Ramos (cell line): ENCODE results near the gene FSTL5.
"Not testable (repeated sequence)": the region's sequence is repeated elsewhere in the genome, so short reads cannot be mapped to it uniquely, and the experiment has no call there.

Source experiments
- in situ Hi-C: fragments of 300-500 bp; cut with MboI; formaldehyde crosslinking; loops from one replicate; pipeline ENCODE4 v1.14.3; 2022; ENCODE audit warnings: low sequenced_read_pairs; ENCODE audit not compliant: unreplicated experiment

FSTL5 gene

GRCh38 chr4:162104459-162105124, 59.2 kb downstream of the FSTL5 start:
- in situ Hi-C loops: no loop called here

- in situ Hi-C loops: not testable (repeated sequence)
These were observed 59.9 kb downstream of the FSTL5 start for GRCh38 chr4:162103908-162104307.

DNA sequence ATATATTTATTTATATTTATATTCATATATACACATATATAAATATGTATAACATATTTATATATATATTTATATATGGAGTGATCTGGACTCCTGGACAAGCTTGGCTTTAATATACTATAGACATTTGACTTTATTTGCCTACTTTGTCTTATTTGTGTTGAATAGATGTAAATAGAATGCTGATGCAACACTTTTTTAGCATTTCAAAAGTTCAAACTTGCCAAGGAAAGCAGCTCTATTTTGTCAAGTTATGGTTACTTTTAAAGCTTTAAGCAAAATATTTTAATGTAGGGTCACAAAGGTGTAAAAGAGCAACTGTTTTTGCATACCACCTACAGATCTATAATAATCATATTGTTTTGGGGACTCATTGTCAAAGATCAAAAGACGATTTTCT, 61.1 kb downstream of the FSTL5 start:
- in situ Hi-C loops: no loop called here

- in situ Hi-C loops: no loop called here
These were observed 62.5 kb downstream of the FSTL5 start for GRCh38 chr4:162101337-162101736.

GRCh38 chr4:162075726-162076125, 88.1 kb downstream of the FSTL5 start:
- in situ Hi-C loops: no loop called here

DNA sequence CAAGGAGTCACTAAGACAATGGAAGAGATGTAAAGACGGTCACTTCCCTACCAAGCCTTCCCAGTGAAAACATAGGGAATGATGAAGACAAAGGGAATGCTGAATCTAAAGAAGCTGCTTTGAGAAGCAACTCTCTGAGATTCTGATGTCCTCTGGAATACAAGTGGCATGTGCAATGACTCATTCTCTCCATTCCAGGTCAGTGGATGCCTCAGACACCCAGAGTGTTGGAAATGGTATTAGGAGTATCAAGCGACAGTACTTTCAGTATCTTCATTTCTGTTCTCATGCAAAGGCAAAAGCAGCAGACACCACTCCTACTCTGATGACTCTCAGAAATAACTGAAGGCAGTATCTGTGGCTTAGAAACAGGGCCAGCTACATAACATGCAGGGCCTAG, 102.6 kb downstream of the FSTL5 start:
- in situ Hi-C loops: no loop called here

DNA sequence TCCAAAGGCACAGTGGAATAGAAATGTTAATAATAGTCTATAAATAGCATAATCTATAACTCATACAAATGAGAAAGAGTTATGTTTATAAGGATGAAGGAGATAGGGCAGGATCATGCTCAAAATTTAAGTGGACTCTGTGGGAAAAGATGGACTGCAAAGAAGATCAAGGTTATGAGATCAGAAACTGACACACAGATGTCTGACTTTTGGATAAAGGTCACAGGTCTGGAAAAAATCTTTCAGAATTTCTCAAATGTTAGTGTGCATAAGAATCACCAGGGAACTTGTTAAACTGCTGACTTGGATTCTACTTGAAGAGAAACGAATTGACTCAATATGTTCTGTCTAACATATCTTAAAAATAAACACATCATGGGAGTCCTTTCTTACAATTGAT, 104.1 kb downstream of the FSTL5 start:
- in situ Hi-C loops: no loop called here

- in situ Hi-C loops: no loop called here
These were observed 106.8 kb downstream of the FSTL5 start for GRCh38 chr4:162056990-162057389.

GRCh38 chr4:162046135-162046534, 117.7 kb downstream of the FSTL5 start:
- in situ Hi-C loops: no loop called here

DNA sequence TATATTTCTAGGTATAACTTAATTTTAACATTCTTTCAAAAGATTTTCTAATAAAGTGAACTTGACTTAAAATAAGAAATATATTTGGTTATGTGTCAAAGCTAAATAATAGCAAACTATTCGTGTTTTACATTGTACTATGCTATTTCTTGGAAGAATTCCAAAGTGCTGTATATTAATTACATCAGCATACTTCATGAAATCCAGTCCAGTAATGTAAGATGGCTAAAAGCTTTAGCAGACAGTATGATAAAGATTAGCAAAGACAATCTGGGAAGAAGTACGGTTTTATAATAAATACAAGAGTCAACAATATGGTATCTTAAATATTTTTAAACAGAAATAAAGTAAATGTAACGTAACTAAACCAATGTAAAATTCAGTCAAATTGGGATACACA, 125.7 kb downstream of the FSTL5 start:
- in situ Hi-C loops: no loop called here

GRCh38 chr4:162017863-162018262, 145.9 kb downstream of the FSTL5 start:
- in situ Hi-C loops: no loop called here

GRCh38 chr4:162016991-162017390, 146.8 kb downstream of the FSTL5 start:
- in situ Hi-C loops: no loop called here

DNA sequence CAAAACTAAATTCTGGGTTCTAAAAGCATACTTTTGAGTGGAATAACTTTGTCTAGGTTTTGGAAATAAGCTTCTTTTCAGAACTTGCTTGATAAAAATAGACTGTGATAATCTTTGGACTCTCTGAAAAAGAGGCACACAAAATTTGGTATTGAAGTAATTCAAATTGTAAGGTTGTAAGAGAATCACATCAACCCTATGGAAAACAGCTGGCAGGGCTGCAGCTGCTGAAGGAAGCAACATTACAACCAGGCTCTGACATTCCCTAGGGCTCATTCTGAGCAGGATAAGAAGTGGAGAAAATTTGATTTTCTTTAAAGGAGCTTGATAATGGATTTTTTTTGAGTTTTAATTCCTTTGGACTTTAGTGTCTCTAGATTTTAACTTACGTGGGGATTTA, 147.6 kb downstream of the FSTL5 start:
- in situ Hi-C loops: no loop called here

DNA sequence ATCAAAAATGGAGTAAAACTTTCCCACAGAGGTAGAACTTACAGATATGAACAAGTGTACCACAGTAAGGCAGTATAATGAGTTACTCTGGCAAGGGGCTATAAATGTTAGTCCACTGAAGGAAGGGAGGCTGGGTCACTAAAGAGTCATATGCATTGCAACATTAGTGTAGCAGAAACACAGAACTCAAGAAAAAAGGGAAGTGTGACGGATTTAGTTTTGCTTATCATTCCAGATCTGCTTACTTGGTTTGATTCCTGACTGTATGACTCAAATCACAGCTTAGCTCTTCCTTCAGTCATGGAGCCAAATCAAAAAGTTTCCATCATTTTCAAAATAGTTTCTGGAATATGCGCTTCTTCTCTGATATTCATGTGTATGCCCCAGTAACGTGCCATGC, 148.7 kb downstream of the FSTL5 start:
- in situ Hi-C loops: no loop called here

DNA sequence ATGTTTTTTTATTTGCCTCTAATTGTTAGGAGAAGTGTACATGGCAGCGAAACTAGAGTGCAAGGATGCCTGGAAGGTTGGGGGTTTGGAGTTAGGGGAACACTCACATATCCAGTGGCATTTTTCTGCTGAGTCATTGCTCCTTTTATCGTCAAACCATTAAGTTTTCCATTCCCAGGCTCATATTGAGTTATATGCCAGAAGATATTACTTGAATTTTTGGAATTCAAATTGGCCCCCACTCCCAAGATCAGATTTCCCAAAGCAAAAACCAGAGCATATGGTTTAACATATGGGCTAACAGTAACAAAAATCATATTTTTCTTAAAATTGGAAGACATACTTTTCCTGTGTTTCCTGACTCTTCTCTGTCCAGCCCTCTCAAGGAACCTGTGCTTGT, 152.7 kb downstream of the FSTL5 start:
- in situ Hi-C loops: no loop called here

- in situ Hi-C loops: no loop called here
These were observed 153.4 kb downstream of the FSTL5 start for GRCh38 chr4:162010362-162010761.

DNA sequence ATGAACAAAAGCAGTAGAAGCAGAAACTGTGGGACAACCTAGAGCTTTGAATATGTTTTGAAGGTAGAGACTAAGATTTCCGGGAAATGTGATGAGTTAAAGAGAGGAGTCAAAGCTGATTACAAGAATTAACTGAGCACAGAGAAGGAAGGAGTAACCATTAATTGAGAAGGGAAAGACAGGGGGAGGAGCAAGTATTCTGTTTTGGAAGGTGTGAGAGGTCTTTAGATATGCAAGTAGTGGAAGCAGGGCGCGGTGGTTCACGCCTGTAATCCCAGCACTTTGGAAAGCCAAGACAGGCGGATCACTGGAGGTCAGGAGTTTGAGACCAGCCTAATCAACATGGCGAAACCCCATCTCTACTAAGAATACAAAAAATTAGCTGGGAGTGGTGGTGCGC, 171.5 kb downstream of the FSTL5 start:
- in situ Hi-C loops: no loop called here

DNA sequence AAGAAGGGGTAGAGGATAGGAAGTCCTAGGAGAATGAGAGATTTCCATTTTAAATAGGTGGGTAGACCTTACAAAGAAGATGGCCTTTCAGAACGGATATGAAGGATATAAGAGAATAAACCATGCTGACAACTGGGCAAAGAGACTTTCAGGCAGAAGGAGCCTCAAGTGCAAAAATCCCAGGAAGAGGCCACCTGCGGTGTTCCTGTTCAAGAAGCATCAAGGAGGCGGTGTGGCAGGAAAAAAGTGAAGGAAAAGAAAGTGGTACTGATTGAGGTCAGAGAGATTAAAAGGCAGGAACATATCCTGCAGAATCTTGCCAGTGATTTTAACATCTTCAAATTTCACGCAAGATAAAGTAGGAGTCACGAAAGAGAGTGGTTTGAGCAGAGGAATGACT, 172.0 kb downstream of the FSTL5 start:
- in situ Hi-C loops: no loop called here

- in situ Hi-C loops: no loop called here
These were observed 173.1 kb downstream of the FSTL5 start for GRCh38 chr4:161990721-161991120.

- in situ Hi-C loops: no loop called here
These were observed 174.9 kb downstream of the FSTL5 start for GRCh38 chr4:161988946-161989345.

GRCh38 chr4:161987611-161988010, 176.2 kb downstream of the FSTL5 start:
- in situ Hi-C loops: no loop called here

DNA sequence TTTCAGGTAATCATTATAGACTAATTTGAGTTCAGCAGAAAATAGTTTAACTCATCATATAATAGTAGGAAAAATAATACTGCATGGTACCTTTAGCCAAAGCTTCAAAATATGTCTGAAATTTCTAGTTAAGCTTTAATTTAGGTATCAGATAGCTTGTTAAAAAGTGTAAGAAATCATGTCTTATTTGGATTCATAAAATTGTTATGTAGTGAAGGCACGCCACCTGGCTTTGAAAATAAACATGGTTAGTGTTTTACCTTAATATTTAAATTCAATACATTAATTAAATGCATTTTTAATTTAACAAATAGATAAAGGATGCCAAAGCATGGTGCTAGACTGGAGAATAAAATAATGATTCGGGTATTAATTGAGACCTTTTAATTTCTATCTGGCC, 211.4 kb downstream of the FSTL5 start:
- in situ Hi-C loops: no loop called here
